Loucy (cell line): ENCODE results near the gene PCGF2.

Experiments used
- H2AFZ ChIP-seq: fragments of 200-600 bp; sonication (generic); 2 replicates; pipeline ENCODE4 v1.6.0; 2016; ENCODE audit warnings: antibody characterized with exemption, mild to moderate bottlenecking, low read length, moderate library complexity
- H3F3A ChIP-seq: fragments of 200-600 bp; 2 replicates; pipeline ENCODE4 v1.6.0; 2016; ENCODE audit warnings: antibody characterized with exemption, low read depth, mild to moderate bottlenecking
- H3K27me3 ChIP-seq: fragments of 200-600 bp; sonication (generic); 2 replicates; pipeline ENCODE4 v1.6.1; 2014; ENCODE audit warnings: low read length, mild to moderate bottlenecking; ENCODE audit not compliant: insufficient read depth, poor library complexity, severe bottlenecking
- H3K36me3 ChIP-seq: fragments of 200-600 bp; sonication (generic); 2 replicates; pipeline ENCODE4 v1.6.1; 2016; ENCODE audit warnings: low read length; ENCODE audit not compliant: insufficient read depth
- H3K4me1 ChIP-seq: fragments of 200-600 bp; sonication (generic); 2 replicates; pipeline ENCODE4 v1.5.1; 2014; ENCODE audit warnings: low read length, mild to moderate bottlenecking; ENCODE audit not compliant: insufficient read depth, poor library complexity, severe bottlenecking
- H3K4me2 ChIP-seq: fragments of 200-600 bp; sonication (generic); 2 replicates; pipeline ENCODE4 v1.6.0; 2014; ENCODE audit warnings: antibody characterized with exemption, low read length, low read depth, mild to moderate bottlenecking; ENCODE audit not compliant: poor library complexity, severe bottlenecking
- H3K4me3 ChIP-seq: fragments of 200-600 bp; sonication (generic); 2 replicates; pipeline ENCODE4 v1.5.1; 2014; ENCODE audit warnings: low read length, mild to moderate bottlenecking, mixed read lengths; ENCODE audit not compliant: poor library complexity, severe bottlenecking
- H3K79me2 ChIP-seq: fragments of 200-600 bp; sonication (generic); 2 replicates; pipeline ENCODE4 v1.6.1; 2014; ENCODE audit warnings: low read length; ENCODE audit not compliant: insufficient read depth
- H3K9ac ChIP-seq: fragments of 200-600 bp; sonication (generic); 2 replicates; pipeline ENCODE4 v1.6.0; 2014; ENCODE audit warnings: mild to moderate bottlenecking, low read depth, low read length, moderate library complexity; ENCODE audit not compliant: poor library complexity, severe bottlenecking
- H3K9me2 ChIP-seq: fragments of 200-600 bp; sonication (generic); replicated peaks from 2 replicates; pipeline ENCODE4 v1.6.1; 2016; ENCODE audit warnings: low read depth, low read length, mixed read lengths
- H3K9me3 ChIP-seq: fragments of 200-600 bp; sonication (generic); 2 replicates; pipeline ENCODE4 v1.6.1; 2014; ENCODE audit warnings: mild to moderate bottlenecking, antibody characterized with exemption, low read length, low read depth; ENCODE audit not compliant: insufficient read depth
- H4K20me1 ChIP-seq: fragments of 200-600 bp; sonication (generic); 2 replicates; pipeline ENCODE4 v1.6.0; 2014; ENCODE audit warnings: antibody characterized with exemption, low read length, mild to moderate bottlenecking; ENCODE audit not compliant: insufficient read depth, poor library complexity, severe bottlenecking
- EZH2phosphoT487 ChIP-seq: fragments of 200-600 bp; IDR thresholded peaks from 2 replicates; pipeline ENCODE4 v1.6.1; 2018; ENCODE audit warnings: antibody characterized with exemption, mild to moderate bottlenecking, moderate library complexity, borderline replicate concordance
- TF ChIP-seq, protein P1 (sequence below): fragments of 200-600 bp; sonication (generic); conservative IDR thresholded peaks from 2 replicates; pipeline ENCODE4 v1.5.1; 2014; ENCODE audit warnings: mild to moderate bottlenecking, antibody characterized with exemption, low read length

Gene PCGF2

DNA sequence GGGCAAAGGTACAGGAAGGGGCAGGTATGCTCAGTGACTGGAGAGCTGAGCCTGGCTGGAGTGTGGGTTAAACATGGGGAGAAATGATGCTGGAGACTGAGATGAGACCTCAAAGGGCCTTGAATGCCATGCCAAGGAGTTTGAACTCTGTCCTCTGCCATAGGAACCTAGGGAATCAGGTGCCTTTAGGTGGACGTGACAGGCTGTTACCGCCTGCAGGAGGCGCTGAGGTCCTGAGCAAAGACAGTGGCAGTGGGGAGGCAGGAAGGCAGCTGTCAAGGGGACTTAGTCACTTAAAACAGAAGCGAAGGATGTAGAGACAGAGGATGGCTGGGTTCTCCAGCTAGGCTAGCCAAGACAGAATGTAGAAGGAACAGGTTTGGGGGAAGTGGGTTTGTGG lies 13.5 kb upstream of the PCGF2 start:
- TF ChIP-seq EZH2phosphoT487, result no peak
- TF ChIP-seq, protein P1, sequence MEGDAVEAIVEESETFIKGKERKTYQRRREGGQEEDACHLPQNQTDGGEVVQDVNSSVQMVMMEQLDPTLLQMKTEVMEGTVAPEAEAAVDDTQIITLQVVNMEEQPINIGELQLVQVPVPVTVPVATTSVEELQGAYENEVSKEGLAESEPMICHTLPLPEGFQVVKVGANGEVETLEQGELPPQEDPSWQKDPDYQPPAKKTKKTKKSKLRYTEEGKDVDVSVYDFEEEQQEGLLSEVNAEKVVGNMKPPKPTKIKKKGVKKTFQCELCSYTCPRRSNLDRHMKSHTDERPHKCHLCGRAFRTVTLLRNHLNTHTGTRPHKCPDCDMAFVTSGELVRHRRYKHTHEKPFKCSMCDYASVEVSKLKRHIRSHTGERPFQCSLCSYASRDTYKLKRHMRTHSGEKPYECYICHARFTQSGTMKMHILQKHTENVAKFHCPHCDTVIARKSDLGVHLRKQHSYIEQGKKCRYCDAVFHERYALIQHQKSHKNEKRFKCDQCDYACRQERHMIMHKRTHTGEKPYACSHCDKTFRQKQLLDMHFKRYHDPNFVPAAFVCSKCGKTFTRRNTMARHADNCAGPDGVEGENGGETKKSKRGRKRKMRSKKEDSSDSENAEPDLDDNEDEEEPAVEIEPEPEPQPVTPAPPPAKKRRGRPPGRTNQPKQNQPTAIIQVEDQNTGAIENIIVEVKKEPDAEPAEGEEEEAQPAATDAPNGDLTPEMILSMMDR, result peak; percentile 71

GRCh38 chr17:38753071-38753506 lies 5.0 kb upstream of the PCGF2 start:
- H4K20me1 ChIP-seq, result peaks cover 7% of the 10 kb centered on the region
- peaks cover 13% of the 10 kb centered on the region; the same call in 1 of the 2 replicates for H3K36me3 ChIP-seq
- H3K9me2 ChIP-seq, result no peaks in the 10 kb centered on the region
- peak overlapping the region; percentile 85 for H3K9ac ChIP-seq
- H3K27me3 ChIP-seq, result no peaks in the 10 kb centered on the region
- H2AFZ ChIP-seq, result no peak overlapping the region
- H3K4me3 ChIP-seq, result peak overlapping the region; percentile 87
- peaks cover 11% of the 10 kb centered on the region; the same call in 1 of the 2 replicates for H3F3A ChIP-seq
- peaks cover 37% of the 10 kb centered on the region for H3K79me2 ChIP-seq
- H3K4me2 ChIP-seq, result peak overlapping the region; percentile 91
- no peaks in the 10 kb centered on the region for H3K9me3 ChIP-seq
- peaks cover 23% of the 10 kb centered on the region for H3K4me1 ChIP-seq
- TF ChIP-seq EZH2phosphoT487, result no peak
- TF ChIP-seq, protein P1, result no peak

More for the DNA sequence above, 13.5 kb upstream of the PCGF2 start:
- H3K4me1 ChIP-seq, result no peaks in the 10 kb centered on the region
- no peak overlapping the region for H2AFZ ChIP-seq
- H3F3A ChIP-seq, result no peaks in the 10 kb centered on the region
- peaks cover 63% of the 10 kb centered on the region; the same call in 1 of the 2 replicates for H3K36me3 ChIP-seq
- H3K9ac ChIP-seq, result no peak overlapping the region
- H3K4me3 ChIP-seq, result no peak overlapping the region
- no peaks in the 10 kb centered on the region for H3K27me3 ChIP-seq
- no peak overlapping the region for H3K4me2 ChIP-seq
- H3K9me3 ChIP-seq, result no peaks in the 10 kb centered on the region
- H3K9me2 ChIP-seq, result no peaks in the 10 kb centered on the region
- H4K20me1 ChIP-seq, result no peaks in the 10 kb centered on the region
- H3K79me2 ChIP-seq, result 0 out of 2 replicates have a peak, but pooled peaks cover 3% of the 10 kb centered on the region

- Histone ChIP-seq H3K9me3 (no peaks in the 10 kb centered on the region), H3F3A (peaks cover 11% of the 10 kb centered on the region; the same call in 1 of the 2 replicates), H3K4me2 (peak within 1 kb of the TSS; percentile 96), H3K36me3 (peaks cover 9% of the 10 kb centered on the region; the same call in 1 of the 2 replicates), H3K4me1 (peaks cover 23% of the 10 kb centered on the region), H3K27me3 (no peaks in the 10 kb centered on the region), H3K9me2 (no peaks in the 10 kb centered on the region), H3K79me2 (peaks cover 36% of the 10 kb centered on the region), H3K4me3 (peak within 1 kb of the TSS; percentile 87), H2AFZ (peak within 1 kb of the TSS; percentile 94), H4K20me1 (peaks cover 7% of the 10 kb centered on the region), H3K9ac (peak within 1 kb of the TSS; percentile 85)
- TF ChIP-seq EZH2phosphoT487, result no peak
- TF ChIP-seq, protein P1, result no peak
Measured at GRCh38 chr17:38752308-38753070, 4.4 kb upstream of the PCGF2 start, which contains the start of gene PSMB3. Gene PSMB3, plus strand, starts transcription at chr17:38752741. Its CDS starts 86 bp downstream, at chr17:38752827.
